GM18526 (cell line): Measurements from ENCODE around the gene RGS5.

Experiments
- POLR2A ChIP-seq: IDR thresholded peaks from 3 replicates; pipeline ENCODE4 v1.6.1; 2011; ENCODE audit not compliant: insufficient read length; ENCODE audit errors: extremely low read depth

RGS5 gene

DNA sequence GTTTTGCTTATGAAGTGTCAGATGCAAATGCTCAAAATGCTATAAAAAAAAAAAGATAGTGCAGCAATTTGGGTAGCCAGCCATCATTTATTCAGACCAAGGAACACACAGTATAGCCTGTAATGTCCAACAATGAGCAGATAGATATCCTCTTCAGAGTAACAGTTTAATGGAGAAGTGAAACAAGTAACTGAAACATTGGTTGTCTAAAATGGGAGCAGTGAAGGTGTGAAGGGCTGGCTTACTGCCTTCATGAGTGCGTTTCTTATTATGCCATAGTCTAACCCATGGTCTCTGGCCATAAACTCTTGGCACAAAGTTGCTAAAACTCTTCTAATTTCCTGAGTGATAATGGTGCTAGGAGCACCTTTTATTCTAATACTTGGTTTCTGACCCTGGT, 11.4 kb downstream of the RGS5 start:
- TF ChIP-seq POLR2A = no peak

DNA sequence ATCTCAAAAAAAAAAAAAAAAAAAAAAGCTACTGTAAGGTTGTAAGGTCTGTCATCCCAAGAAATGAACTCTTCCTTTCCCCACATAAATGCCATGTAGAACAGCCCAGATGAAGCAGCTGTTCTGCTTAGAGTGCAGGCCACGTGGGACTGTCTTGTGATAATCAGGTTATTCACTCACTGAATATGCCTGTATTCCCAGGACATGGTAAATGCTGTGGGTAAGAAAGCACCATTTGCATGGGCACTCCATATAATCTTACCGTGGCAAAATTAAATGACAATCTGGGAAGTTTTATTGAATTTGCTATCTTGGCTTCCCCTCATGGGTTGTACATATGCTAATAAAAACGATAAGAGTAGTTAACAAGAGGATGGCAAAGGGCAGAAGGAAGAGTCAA, 13.8 kb downstream of the RGS5 start:
- TF ChIP-seq POLR2A = no peak

DNA sequence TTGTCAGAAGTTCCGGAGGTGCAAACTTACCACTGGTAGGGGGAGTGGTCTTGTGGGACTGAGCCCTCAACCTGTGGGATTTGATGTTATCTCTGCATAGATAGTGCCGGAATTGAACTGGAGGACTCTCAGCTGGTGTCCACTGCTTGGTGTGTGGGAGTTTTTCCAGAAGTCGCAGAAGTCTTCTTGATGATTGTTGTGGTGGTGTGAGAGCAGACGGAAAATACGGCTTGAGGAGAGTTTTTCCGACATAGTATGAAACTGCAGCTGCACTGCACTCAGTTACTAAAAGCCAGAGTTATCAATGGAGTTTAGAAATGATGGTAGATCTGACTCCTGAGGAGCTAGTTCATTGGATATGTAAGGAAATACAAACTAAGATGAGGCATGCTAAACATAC, 14.9 kb downstream of the RGS5 start:
- no peak for TF ChIP-seq POLR2A

DNA sequence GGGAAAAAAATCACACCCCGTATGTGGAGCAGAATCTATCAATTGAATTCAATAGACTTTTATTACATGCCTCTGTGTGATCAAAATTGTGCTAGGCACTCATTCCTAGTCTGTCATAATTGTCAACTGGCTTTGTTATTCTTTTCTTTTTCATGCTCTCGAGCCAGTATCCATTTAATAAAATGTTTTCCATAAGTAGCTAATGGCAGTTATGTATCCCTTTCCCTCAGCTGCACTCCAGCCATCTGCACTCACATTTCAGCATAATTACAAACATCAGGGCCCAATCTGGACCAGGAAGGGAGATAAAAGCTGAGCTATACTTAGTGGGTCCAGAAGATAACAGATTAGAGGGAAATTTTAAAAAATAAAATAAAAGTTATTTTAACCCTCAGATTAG, 15.9 kb downstream of the RGS5 start:
- no peak for TF ChIP-seq POLR2A

DNA sequence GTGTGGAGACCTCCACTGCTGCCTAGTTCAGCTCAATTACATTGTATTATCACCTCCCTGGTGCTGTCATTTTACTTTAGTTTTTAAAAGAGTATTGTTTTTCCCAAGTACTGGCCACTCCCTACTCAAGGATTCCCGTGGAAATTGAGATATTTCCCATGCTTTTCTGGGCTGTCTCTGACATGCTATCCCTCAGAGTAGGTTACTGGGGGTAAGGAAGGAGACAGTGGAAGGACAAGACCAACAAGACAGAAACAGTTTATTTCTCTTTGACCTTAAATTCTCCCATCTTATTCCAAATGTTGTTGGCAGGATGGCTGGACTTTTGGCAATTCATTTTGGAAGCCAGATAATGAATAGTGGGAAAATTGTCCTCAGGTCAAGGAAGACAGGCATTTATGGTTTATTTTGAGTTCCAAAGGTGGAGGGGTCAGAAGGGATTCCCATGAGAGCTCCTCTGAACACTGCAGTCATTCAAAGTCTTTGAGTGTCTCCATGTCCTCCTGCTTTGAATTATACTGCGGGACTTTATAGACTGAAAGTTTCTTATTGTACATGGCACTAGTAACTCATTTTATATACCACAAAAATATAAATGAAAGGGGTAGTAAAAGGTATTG, 20.3 kb downstream of the RGS5 start:
- no peak for TF ChIP-seq POLR2A

DNA sequence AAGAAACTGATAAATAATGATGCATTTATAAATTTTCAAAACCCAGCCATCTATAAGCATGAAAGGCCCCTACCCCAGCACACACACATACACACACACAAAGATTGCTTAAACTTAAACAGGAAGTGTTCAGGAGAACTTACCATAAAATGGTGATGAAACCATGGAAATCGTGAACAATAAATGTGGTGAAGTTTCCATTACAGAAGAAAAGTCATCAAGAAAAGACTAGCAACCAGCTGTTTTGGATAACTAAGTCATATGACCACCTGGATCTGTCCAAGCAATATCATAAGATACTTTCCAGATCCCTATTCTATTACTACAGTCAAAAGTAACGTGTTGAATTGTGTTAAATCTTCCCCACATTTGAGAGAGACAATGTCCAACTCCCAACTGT, 24.1 kb downstream of the RGS5 start:
- no peak for TF ChIP-seq POLR2A

DNA sequence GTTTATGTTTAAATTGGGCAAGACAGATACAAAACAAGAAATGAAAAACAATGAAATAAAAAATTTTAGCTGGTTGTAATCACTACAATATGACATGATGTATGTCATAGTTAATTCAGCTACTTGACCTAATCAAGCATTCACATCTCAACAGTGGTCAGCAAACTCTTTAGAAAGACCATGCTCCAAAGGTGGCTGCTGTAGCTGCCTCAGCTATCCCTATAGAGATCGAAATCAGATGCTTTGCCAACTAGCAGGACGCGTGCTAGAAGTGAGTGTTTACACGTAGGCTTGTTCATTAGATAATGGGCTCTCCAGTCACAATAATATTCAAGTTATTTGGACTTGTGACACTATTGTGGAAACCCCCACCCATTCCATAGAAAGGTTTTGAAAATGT, 25.9 kb downstream of the RGS5 start:
- no peak for TF ChIP-seq POLR2A

DNA sequence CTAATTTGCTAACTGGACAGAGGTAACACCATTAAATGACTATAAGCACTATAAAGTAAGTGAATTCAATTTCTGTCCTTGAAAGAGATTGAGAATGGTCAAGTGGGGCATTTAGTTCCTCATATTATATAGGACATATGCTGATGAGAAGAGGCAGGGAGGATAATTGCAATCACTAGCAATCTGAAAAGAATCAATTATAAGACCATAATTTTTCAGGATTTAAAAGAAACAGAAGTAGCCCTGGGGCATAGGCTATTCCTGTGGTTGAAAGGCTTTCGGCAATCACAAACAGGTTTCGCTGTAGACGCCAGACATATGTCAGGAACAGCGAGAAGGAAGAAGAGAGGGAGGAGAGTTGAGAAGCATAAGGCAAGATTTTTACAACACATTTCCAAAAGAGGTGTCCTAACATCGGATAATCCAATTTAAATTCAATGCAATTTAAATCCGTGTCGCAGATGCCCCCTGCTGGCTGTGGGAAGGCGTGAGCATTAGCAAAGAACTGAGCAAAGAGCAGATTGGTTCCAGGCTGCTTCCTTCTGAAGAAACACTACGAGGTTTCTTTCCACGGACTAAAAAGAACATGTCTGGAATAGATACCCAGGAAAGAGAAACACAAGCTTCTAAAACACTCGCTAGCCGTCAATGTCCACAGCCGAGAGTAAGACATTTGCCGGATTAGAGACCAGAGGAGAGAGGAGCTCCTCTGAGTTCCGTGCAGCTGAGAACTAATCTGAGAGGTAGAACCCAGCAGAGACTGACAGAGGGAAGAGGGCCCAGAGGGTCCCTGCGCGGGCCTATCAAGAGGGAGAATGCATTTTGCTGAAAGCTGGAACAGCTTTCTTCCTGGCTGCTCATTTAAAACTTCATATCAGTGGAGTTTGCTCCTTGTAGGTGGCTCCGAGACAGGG, 27.9 kb downstream of the RGS5 start:
- TF ChIP-seq POLR2A = no peak

DNA sequence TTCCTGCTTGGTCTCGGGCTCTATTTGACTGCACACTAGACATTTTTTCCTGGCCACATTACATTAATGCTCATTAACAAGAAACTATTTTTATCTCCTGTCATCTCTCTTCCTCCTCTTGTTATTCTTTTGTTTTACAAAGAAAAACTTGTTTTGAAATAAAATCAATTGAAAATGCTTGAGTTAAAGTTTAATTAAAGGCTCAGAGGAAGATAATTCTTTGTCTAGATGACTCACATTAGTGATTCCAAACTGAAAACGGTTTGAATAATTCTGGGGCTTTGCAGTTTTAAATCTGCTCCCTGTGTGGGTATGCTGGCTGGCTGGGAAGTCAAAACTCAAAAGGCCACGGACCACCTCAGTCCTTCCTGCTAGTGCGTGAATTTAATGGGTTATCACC, 29.6 kb downstream of the RGS5 start:
- no peak for TF ChIP-seq POLR2A

DNA sequence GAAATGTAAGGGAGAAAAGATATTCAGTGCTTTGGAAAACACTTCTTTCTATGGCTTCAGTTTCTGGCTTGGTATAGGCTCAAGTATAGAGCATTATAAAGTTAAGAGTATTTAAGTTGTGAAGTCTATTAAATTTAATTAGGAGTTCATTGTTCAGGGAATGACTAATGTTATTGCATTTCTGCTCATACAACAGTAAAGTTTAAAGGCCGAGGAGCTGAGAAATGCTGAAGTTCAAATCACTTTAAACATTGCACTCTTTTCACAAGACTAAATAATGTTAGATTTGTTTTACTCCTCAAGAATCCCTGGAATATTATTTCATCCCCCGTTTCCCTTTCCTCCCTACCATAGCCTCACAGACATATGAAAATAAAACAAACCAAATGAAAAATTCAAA, 30.1 kb downstream of the RGS5 start:
- TF ChIP-seq POLR2A = no peak

DNA sequence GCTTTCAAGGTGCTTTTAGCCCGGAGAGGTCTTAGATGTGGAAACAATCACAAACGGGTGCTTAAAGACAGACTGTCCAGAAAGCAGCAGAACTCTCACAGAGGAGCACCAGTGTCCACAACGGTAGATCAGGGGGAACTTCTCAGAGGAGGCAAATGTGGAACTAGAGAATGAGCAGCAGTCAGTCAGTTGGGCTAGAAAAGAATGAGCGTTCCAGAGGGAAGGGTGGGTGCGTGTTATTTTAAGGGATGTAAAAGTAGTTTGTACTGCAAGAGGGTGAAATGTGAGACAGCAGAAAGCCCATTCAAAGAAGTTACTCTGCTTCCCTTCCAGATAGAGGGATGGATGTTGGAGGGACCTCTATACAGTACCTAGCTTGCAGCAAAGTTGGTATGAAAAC, 30.9 kb downstream of the RGS5 start:
- no peak for TF ChIP-seq POLR2A

DNA sequence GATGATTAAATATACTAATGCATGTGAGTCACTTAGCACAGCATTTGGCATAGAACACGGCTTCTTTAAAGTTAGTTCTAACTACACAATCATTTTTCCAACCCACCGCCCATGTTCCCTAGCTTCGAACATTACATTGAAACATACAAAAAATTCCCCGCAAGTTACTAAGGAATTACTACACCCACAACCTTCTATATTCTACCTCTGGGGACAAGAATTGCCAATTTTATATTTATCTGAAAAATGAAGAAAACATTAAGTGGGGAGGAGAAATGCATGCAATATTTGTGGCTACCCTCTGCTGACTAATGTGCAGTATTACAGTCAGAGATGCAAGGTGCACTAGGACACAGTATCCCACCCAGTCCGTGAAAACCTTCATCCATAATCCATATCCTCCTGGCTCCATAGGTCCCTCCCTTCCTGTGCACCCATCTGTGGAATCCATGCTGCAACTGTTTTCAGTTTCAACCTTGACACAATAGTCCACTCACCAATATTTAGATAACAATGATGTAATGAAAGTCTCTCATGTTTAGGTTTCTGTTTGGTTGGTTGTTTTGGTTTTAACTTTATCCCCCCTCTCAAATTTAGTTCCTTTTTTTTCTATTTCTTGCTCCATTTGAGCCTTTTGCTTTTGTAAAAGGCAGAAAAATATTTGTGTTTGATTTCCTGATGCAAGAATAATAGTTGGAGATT, 31.6 kb downstream of the RGS5 start:
- no peak for TF ChIP-seq POLR2A

DNA sequence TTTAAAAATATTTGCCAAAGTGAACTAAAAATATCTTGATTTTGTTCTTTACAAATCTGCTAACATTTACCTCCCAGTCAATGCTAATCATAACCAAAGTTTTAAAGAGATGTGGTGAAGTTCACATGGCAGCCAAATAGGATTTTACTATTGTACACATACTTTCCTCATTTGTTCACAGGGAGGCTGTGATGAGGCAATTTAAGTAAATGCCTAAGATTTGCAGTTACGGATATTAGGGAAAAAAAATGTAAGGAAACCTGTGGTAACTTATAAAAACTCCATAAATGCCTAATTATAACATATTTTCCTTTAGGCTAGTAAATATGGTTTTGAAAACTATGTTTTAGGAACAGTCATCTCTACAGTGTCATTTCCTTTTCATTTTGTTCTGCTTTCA, 32.4 kb downstream of the RGS5 start:
- no peak for TF ChIP-seq POLR2A

DNA sequence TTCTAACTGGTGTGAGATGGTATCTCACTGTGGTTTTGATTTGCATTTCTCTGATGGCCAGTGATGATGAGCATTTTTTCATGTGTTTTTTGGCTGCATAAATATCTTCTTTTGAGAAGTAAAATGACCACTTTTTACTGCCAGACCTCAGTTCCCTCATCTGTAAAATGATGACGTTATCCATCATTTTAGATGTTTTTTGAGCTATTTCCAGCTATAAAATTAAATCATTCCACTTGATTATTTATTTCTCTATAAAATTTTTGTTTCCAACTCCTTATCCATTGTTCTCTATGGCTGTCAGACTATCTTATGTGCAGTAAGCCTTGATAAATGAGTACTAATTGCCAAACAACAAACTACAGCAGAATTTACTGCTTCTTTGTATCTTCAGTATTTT, 33.2 kb downstream of the RGS5 start:
- no peak for TF ChIP-seq POLR2A

DNA sequence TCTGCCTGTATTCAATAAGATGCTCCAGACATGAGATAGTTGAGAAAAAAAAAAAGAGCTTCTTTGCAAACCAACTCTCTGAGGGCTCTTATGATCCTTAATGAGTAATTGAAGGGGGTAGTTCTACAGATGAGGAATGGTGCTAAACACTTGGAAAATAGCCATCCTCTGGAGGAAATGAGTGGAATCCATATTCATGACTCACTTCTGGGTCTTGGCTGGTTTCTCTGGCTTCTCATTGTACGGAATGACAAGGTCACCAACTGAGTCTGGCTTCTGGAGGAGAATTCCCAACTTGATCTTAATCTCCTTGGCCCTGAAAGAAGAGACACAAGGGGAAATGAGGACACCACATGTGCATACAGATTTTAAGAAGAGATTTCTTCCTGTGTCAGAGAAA, 34.7 kb downstream of the RGS5 start:
- TF ChIP-seq POLR2A = no peak
